Right hindlimb (tissue), 1 donor: ENCODE data around the gene ATXN7L1.
A peak's percentile ranks its signal among the peaks of the same experiment; 100 is the strongest.

ENCODE experiments used
- DNase-seq: peaks from one replicate; pipeline ENCODE4 v3.0.0-alpha.2; 2018

Gene ATXN7L1

DNA sequence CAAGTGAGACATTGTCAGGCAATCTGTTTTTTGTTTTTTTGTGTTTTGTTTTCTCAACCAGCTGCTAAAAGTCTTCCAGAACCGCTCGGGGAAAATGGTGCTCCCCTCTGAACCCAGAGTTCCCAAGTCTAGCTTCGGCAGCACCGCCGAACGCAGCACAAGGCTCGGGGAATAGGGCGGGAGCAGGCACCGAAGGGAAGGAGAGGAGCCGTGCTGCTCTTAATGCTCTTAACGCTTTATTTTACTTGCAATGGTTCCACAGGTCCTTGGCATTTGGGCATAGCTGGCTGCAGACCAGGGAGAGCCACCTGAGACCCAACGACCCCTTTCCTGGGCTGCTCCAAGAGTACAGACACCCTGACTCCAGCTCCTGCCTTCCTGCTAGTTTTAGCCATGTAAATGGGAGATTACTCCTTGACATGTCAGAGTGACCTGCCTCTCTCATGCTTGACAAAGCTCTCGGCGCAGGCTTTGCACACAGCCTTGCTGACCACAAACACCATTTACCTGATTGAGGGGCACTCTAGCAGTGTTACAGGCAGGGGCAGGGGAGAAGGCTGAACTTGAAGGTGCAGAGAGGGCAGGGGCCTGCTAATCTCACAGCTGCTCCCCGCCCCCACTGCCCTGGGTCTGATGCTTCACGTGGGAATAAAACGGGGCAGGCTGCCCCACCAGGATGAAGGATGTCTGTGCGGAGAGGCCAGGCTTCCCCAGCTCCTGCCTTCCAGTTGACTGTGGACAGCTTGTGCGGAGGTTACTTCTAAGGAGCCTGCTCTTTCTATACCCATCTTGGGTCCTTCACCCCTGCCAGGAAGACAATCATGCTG is 236.5 kb downstream of the ATXN7L1 start:
- no peak for DNase-seq

DNA sequence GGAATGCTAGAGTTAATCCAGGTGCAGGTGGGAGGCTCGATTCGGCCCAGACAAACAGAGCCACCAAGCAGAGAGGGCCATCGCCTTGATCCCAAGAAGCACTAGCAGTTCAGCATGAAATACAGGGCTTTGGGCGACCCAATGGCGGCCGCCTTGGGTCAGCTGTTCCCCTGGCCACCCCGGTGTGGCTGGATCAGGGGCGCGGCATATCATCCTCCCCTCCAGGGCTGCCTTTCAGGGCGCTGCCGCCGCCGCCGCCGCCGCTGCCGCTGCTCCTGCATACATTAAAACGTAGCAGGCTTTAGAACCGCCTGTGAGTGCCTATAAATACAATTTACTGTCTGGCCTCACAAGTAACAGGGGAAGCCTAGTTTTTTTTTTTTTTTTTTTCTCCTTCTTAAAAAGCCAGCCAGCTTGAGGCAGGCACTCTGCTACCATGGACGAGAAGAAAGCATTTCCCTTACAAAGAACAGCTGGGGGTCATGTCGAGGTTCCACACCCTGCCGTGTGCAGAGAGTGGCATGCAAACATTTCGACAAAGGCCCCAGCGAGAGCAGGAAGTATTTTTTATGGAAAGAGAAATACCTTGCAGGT is 237.4 kb downstream of the ATXN7L1 start:
- no peak for DNase-seq

DNA sequence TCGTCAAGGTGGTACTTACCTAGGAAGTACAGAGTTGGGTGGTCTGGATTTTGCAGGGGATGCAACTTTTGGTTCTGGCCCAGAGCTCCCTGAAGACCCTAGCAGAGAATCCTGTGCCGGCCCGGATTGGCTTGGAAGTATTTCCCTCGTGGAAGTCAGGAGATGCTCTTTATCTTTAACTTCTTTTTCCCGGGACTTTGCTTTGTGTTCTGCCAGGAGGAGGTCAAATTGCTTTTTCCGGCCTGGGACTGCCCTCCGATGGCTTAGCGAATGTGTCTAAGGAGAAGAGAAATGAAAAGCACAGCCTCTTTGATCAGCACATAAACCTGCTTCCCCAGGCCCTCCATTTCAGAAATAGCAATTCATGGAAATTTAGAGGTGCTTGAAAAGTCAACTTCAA is 238.1 kb downstream of the ATXN7L1 start:
- DNase-seq: no peak

GRCh38 chr7:105637755-105638154 is 238.6 kb downstream of the ATXN7L1 start:
- no peak for DNase-seq

- DNase-seq: no peak
Observed at GRCh38 chr7:105636982-105637381, 239.4 kb downstream of the ATXN7L1 start.

DNA sequence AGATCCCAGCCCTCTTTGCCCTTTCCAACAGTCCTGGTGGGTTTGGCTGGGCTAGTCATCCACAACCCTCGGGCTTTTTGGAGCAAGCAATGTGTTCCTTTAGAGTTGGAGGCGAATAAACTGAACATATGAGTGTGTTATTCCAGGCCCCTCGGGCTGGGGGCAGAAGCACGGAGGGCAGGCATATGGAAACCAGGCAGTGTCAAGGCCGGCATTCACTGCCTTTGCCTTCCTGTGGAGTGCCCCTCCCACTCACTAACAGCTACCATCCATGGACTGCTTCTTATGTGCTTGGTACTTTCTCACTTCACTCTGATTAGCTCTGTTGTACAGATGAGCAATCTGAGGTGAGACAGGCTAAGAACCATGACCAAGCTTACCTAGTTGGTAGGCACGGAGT is 241.2 kb downstream of the ATXN7L1 start:
- DNase-seq: no peak

DNA sequence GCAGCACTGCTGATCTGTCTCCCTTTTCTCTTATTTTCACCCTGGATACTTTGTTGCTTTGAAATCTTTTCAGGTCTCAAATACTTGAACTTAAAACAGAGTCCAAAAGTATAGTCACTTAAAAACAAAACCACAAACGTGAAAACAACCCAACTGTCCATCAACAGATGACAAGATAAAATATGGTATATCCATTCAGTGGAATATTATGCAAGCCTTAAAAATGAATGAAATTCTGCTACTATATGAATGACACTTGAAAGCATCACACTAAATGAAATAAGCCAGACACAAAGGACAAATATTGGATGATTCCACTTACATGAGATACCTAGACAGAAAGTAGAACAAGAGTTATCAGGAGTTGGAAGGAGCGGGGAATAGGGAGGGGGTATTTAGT is 250.4 kb downstream of the ATXN7L1 start:
- no peak for DNase-seq

DNA sequence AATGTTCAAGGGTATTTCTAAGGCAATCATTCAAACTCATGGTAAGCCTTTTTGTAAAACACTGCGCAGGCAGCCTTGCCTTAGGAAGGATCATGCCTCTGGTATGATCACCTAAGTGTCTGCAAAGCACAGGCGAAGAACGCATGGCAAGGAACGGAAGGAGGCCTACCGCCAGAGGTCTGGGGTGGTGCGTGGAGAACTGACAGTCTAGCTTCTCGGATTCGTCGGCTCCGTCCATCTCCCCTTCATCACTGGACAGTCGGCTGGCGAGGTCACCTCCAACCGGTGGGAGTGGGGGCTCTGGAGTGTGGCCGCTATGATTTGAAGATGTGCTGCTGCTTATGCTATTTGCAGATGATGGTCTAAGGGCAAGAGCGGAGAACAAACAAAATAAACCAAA is 252.5 kb downstream of the ATXN7L1 start:
- DNase-seq: no peak

DNA sequence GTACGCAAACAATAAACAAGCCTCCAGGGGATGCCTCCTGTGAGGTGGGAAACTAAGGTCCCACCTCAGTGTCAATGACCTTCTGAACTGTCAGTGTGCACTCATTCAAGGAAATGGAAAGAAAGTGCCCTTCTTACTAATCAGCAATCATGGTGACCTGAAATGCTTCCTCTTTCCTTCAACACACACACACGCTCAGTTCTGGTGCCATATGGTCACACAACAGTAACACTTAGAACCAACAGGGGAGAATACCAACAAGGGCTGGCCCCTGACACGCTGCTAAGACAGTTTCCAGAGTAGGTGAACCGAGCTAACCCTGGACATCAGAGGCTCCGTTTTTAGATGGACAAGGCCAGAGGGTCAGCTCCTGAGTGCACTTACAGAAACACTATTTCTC is 253.0 kb downstream of the ATXN7L1 start:
- DNase-seq: no peak

GRCh38 chr7:105622106-105622731 is 254.2 kb downstream of the ATXN7L1 start:
- DNase-seq: no peak

DNA sequence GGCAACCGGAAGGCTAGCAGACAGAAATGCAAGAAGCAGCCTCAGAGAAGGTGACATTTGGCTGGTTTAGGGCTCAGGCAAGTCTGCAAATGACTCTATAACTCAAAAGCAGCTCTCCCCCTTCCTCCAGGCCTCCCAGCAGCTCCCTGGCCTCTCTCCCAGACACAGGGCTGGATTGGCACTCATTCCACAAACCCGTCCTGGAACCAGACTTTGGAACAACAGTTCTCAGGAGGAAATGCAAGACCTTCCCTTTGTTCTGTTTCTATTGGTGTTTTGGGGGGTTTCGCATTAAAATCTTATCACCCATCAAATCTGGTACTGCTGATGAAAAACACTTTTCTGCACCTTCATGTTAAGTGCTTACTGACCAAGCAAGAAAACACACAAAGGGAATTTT is 254.8 kb downstream of the ATXN7L1 start:
- DNase-seq: peak; percentile 82

- DNase-seq: no peak
Observed at GRCh38 chr7:105621176-105621575, 255.2 kb downstream of the ATXN7L1 start.

GRCh38 chr7:105619590-105619989 is 256.8 kb downstream of the ATXN7L1 start:
- DNase-seq: no peak

DNA sequence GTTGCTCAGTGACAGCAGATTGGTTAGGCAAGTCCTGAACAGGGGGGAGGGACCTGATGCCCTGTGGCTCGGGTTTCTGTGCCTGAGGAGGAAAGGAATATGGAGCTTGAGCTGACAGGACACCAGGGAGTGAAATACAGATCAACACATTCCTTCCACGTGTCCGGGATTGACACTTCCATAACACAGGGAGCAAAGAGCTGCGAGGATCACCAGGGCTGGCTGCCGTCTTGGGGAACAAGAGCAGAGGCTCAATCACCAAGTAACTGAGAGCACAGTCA is 258.4 kb downstream of the ATXN7L1 start:
- DNase-seq: no peak

GRCh38 chr7:105617280-105618015 is 259.0 kb downstream of the ATXN7L1 start:
- no peak for DNase-seq

GRCh38 chr7:105614341-105614840 is 262.0 kb downstream of the ATXN7L1 start:
- DNase-seq: no peak

DNA sequence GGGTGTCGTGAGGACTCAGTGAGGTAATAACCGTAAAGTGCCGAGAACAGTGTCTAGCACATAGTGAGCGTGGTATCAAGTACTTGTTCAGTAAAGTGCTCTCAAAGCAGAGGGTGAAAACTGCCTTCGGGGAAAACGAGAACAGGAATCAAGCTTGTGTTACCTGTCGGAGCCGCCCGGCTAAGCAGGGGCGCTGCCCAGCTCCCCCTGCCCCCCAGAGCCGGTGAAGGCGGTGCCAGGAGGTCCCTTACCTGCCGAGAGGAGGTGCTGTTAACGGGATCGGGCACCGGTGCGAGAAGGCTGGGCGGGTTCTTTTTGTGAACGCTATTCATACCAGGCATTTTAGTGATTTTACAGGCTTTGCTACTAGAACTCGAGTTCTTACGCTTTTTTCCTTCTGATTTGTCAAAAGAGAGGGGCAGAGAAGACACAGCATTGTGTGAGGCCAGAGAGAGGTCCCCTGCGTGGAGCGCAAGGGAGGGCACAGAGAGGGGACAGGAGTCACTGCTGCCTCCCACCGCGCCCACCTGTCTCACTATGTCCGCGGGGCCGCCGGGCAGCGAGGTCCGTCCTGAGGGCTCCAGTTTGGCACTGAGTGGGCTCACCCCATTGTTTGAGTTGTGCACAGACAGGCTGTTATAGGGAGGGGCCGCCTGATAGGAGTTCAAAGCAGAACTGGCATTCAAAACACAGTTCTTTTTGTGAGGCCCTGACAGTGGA is 262.6 kb downstream of the ATXN7L1 start:
- no peak for DNase-seq

GRCh38 chr7:105612806-105613205 is 263.6 kb downstream of the ATXN7L1 start:
- no peak for DNase-seq

- DNase-seq: no peak
Observed at GRCh38 chr7:105611856-105612775, 264.3 kb downstream of the ATXN7L1 start.

DNA sequence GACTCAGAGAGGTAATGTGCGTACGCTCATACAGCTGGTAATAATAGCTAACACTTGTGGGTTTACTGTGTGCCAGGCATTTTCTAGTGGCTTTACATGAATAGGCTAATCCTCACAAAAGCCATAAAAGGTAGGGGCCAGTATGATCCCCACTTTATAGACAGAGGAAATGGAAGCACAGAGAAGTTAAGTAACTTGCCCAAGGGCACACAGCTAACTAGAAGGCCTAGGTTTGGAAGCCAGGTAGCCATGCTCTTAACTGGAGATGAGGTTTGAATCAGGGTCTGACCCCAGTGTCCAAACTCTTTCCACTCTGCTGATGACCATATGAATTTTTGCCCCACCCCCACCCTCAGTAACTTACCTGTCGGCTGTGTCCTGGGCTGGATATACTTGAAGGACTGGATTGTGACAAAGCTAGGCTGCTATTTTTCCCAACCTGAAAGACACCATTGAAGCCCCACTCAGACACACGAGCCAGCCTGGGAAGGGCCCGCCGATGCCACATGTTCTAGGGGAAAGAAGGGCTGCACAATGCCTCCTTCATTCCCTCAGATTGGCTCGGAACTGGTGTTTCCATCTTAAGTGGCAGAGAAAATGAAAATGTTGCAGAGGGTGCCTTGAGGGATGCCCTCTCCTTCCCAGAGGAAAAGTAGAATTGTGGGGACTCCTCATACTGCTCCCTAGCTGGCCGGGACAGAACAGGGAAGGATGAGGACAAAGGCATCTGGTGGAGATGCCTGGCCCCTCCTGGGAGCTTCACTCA is 266.1 kb downstream of the ATXN7L1 start:
- no peak for DNase-seq
